ENCODE measurements around the gene LRPAP1. TPM values are rescaled to one million over a fixed set of nuclear protein-coding genes. Genes with fewer than 3 reads are reported as not detected.

Gene LRPAP1
- total RNA-seq, 1 experiment from 2014 or later, result 109 TPM

- H3K79me2 ChIP-seq (ENCODE audit: insufficient read depth, low read length), result no peaks in the 10 kb centered on the region
- H3K4me3 ChIP-seq (replicated peaks in 1 of 2; ENCODE audit: low read depth in 1 of 2, low read length in 2 of 2), result no peak overlapping the region
- CTCF ChIA-PET, result no interaction called here
- intact Hi-C loops (cut with micrococcal nuclease), result no loop called here
- POLR2A ChIA-PET, result no interaction called here
- DNase-seq (ENCODE audit: low read depth, low spot score), result no peak
- ATAC-seq, result no peak
- no peak overlapping the region for H3K27ac ChIP-seq (ENCODE audit: low read depth, low read length)
- H3K36me3 ChIP-seq (ENCODE audit: control insufficient read depth in 1 of 2, insufficient read depth in 2 of 2, low read length in 2 of 2), result no peaks in the 10 kb centered on the region
- TF ChIP-seq ELF1 (IDR thresholded peaks at IDR 0.05; ENCODE audit: borderline replicate concordance, low read depth) (no peak), ZFX (IDR thresholded peaks at IDR 0.05) (no peak), YY1 (IDR thresholded peaks at IDR 0.05; ENCODE audit: extremely low read depth, insufficient replicate concordance, low read depth, low read length) (no peak), RAD21 (IDR thresholded peaks at IDR 0.05; ENCODE audit: low read depth) (no peak), CEBPB (IDR thresholded peaks at IDR 0.05; ENCODE audit: low read depth) (no peak), MAX (IDR thresholded peaks at IDR 0.05) (no peak), SIN3A (IDR thresholded peaks at IDR 0.05; ENCODE audit: low read depth) (no peak), CTCF (IDR thresholded peaks at IDR 0.05 in 2 of 3, conservative IDR thresholded peaks at IDR 0.05 in 1 of 3; ENCODE audit: borderline replicate concordance in 1 of 3, insufficient read depth in 1 of 3, low read depth in 2 of 3, low read length in 2 of 3) (no peak), REST (IDR thresholded peaks at IDR 0.05; ENCODE audit: low read depth) (no peak), SRF (IDR thresholded peaks at IDR 0.05; ENCODE audit: low read depth) (no peak), ZNF274 (IDR thresholded peaks at IDR 0.05; ENCODE audit: low read depth, low read length) (no peak), FOSL1 (IDR thresholded peaks at IDR 0.05; ENCODE audit: low read depth) (no peak), EGR1 (IDR thresholded peaks at IDR 0.05; ENCODE audit: low read depth) (no peak), EZH2phosphoT487 (IDR thresholded peaks at IDR 0.05; ENCODE audit: borderline replicate concordance) (no peak), POLR2AphosphoS5 (IDR thresholded peaks at IDR 0.05; ENCODE audit: low read depth, low read length) (no peak), ZBTB33 (IDR thresholded peaks at IDR 0.05; ENCODE audit: extremely low read depth, insufficient replicate concordance, low read length) (no peak), POLR2A (IDR thresholded peaks at IDR 0.05; ENCODE audit: borderline replicate concordance, extremely low read depth, insufficient read depth, insufficient read length) (no peak), TCF7L2 (IDR thresholded peaks at IDR 0.05; ENCODE audit: borderline replicate concordance, extremely low read depth, insufficient read depth, insufficient read length) (no peak), CBX3 (IDR thresholded peaks at IDR 0.05; ENCODE audit: low read depth) (no peak), ATF3 (IDR thresholded peaks at IDR 0.05) (no peak)
- H3K4me2 ChIP-seq (ENCODE audit: low read length), result no peak overlapping the region
- no peaks in the 10 kb centered on the region for H3K4me1 ChIP-seq (ENCODE audit: control insufficient read depth in 1 of 2, insufficient read depth in 2 of 2, low read length in 2 of 2)
- no peaks in the 10 kb centered on the region for H3K9me3 ChIP-seq (ENCODE audit: control insufficient read depth in 1 of 2, insufficient read depth in 1 of 2, low read depth in 1 of 2, low read length in 2 of 2)
- no peaks in the 10 kb centered on the region for H3K9me2 ChIP-seq (ENCODE audit: insufficient read depth)
- H3K9ac ChIP-seq (ENCODE audit: low read length), result no peak overlapping the region
- no TSS peak for BruUV-seq (replicated peaks)
- no peaks in the 10 kb centered on the region for H3K27me3 ChIP-seq (ENCODE audit: insufficient read depth, low read length)
- H4K20me1 ChIP-seq (ENCODE audit: insufficient read depth), result no peaks in the 10 kb centered on the region
- H2AFZ ChIP-seq (ENCODE audit: low read depth, low read length, poor library complexity, severe bottlenecking), result no peak overlapping the region
- RAD21 ChIA-PET (ENCODE audit: low non-redundant PET in 1 of 2, low total read pairs in 2 of 2, uncharacterized antibody in 2 of 2, unreplicated experiment in 2 of 2), result no interaction called here
These were observed 58.0 kb downstream of the LRPAP1 start for GRCh38 chr4:3473996-3474765.

Measured in HCT116 (cell line).